Cerebellar cortex (tissue), 1 donor: ENCODE data around the gene DNAJC15.

Experiments used
- DNase-seq: peaks from one replicate; pipeline ENCODE4 v3.0.0-alpha.2; 2015; ENCODE audit warnings: low spot score

Gene DNAJC15

GRCh38 chr13:43127103-43127798 is 103.9 kb downstream of the DNAJC15 start:
- DNase-seq, result peak; percentile 24

GRCh38 chr13:43127827-43128226 is 104.4 kb downstream of the DNAJC15 start:
- DNase-seq, result no peak

GRCh38 chr13:43128504-43128961 is 105.1 kb downstream of the DNAJC15 start:
- DNase-seq, result no peak

- no peak for DNase-seq
These were observed 105.7 kb downstream of the DNAJC15 start for GRCh38 chr13:43129066-43129465.

- DNase-seq, result no peak
These were observed 106.2 kb downstream of the DNAJC15 start for GRCh38 chr13:43129511-43130110.

- no peak for DNase-seq
These were observed 108.9 kb downstream of the DNAJC15 start for GRCh38 chr13:43132257-43132656.

- DNase-seq, result no peak
These were observed 109.5 kb downstream of the DNAJC15 start for GRCh38 chr13:43132911-43133310.

GRCh38 chr13:43133792-43134191 is 110.4 kb downstream of the DNAJC15 start:
- DNase-seq, result no peak

GRCh38 chr13:43134868-43135267 is 111.5 kb downstream of the DNAJC15 start:
- DNase-seq, result no peak

- no peak for DNase-seq
These were observed 112.1 kb downstream of the DNAJC15 start for GRCh38 chr13:43135516-43135915.

GRCh38 chr13:43136920-43137575 is 113.7 kb downstream of the DNAJC15 start:
- DNase-seq, result no peak

- DNase-seq, result no peak
These were observed 115.8 kb downstream of the DNAJC15 start for GRCh38 chr13:43139211-43139610.

GRCh38 chr13:43139921-43140320 is 116.5 kb downstream of the DNAJC15 start:
- DNase-seq, result no peak

GRCh38 chr13:43140985-43141384 is 117.6 kb downstream of the DNAJC15 start:
- DNase-seq, result no peak

- DNase-seq, result no peak
These were observed 118.3 kb downstream of the DNAJC15 start for GRCh38 chr13:43141685-43142084.

- no peak for DNase-seq
These were observed 120.2 kb downstream of the DNAJC15 start for GRCh38 chr13:43143591-43143990.

GRCh38 chr13:43145534-43146196 is 122.3 kb downstream of the DNAJC15 start:
- no peak for DNase-seq

GRCh38 chr13:43146400-43146799 is 123.0 kb downstream of the DNAJC15 start:
- no peak for DNase-seq

GRCh38 chr13:43150369-43151207 is 127.2 kb downstream of the DNAJC15 start:
- DNase-seq, result no peak

GRCh38 chr13:43153436-43154090 is 130.2 kb downstream of the DNAJC15 start:
- DNase-seq, result no peak

GRCh38 chr13:43154156-43154651 is 130.8 kb downstream of the DNAJC15 start:
- no peak for DNase-seq
